ENCODE results near the gene UNC93A.
A peak's percentile ranks its signal among the peaks of the same experiment; 100 is the strongest.
"Not testable (repeated sequence)": the region's sequence is repeated elsewhere in the genome, so short reads cannot be mapped to it uniquely, and the experiment has no call there.

Gene UNC93A

GRCh38 chr6:167285077-167285770 lies 5.9 kb upstream of the UNC93A start:
- H3K4me3 ChIP-seq (ENCODE audit: low read depth, low read length): no peak overlapping the region
- TF ChIP-seq CTCF (IDR thresholded peaks at IDR 0.05; ENCODE audit: low read depth, low read length, missing control alignments): no peak
- no peak for DNase-seq (ENCODE audit: low read depth)

- no peak for TF ChIP-seq CTCF (IDR thresholded peaks at IDR 0.05; ENCODE audit: low read depth, low read length, missing control alignments)
- no peak for DNase-seq (ENCODE audit: low read depth)
- no peak overlapping the region for H3K4me3 ChIP-seq (ENCODE audit: low read depth, low read length)
Measured at GRCh38 chr6:167287513-167288048, 3.5 kb upstream of the UNC93A start.

GRCh38 chr6:167288591-167289225 lies 2.4 kb upstream of the UNC93A start:
- DNase-seq (ENCODE audit: low read depth); H3K4me3 ChIP-seq (ENCODE audit: low read depth, low read length): not testable (repeated sequence)
- peak; percentile 62 for TF ChIP-seq CTCF (IDR thresholded peaks at IDR 0.05; ENCODE audit: low read depth, low read length, missing control alignments)

- DNase-seq (ENCODE audit: low read depth): not testable (repeated sequence)
Measured at GRCh38 chr6:167289291-167289690, 1.8 kb upstream of the UNC93A start.

GRCh38 chr6:167291623-167292300 lies 647 bp downstream of the UNC93A start:
- H3K4me3 ChIP-seq (ENCODE audit: low read depth, low read length): no peak overlapping the region
- TF ChIP-seq CTCF (IDR thresholded peaks at IDR 0.05; ENCODE audit: low read depth, low read length, missing control alignments): no peak
- DNase-seq (ENCODE audit: low read depth): no peak

More at GRCh38 chr6:167289291-167289690, 1.8 kb upstream of the UNC93A start:
- H3K4me3 ChIP-seq (ENCODE audit: low read depth, low read length): not testable (repeated sequence)

- TF ChIP-seq CTCF (IDR thresholded peaks at IDR 0.05; ENCODE audit: low read depth, low read length, missing control alignments): no peak
- H3K4me3 ChIP-seq (ENCODE audit: low read depth, low read length): no peak overlapping the region
- no peak for DNase-seq (ENCODE audit: low read depth)
Measured at GRCh38 chr6:167292301-167293087, 1.4 kb downstream of the UNC93A start.
